NCI-H1694 treated with DMSO at 0.1 percent for 48 hours (cell line): Measurements from ENCODE around the gene KRTCAP2.

Source experiments
- DNase-seq: peaks from one replicate; lab custom pipeline; 2025; lab: John Stamatoyannopoulos, UW

KRTCAP2 gene

GRCh38 chr1:155134322-155134721, 38.8 kb downstream of the KRTCAP2 start:
- DNase-seq = no peak

GRCh38 chr1:155133799-155134281, 39.3 kb downstream of the KRTCAP2 start:
- DNase-seq = no peak

- DNase-seq = no peak
Measured at GRCh38 chr1:155131856-155132255, 41.2 kb downstream of the KRTCAP2 start.

- no peak for DNase-seq
Measured at GRCh38 chr1:155131285-155131684, 41.8 kb downstream of the KRTCAP2 start.

- DNase-seq = no peak
Measured at GRCh38 chr1:155130272-155131006, 42.7 kb downstream of the KRTCAP2 start.

- DNase-seq = no peak
Measured at GRCh38 chr1:155128755-155129473, 44.2 kb downstream of the KRTCAP2 start.

GRCh38 chr1:155127967-155128754, 44.9 kb downstream of the KRTCAP2 start:
- DNase-seq = no peak

- peak; percentile 69 for DNase-seq
Measured at GRCh38 chr1:155127105-155127966, 45.8 kb downstream of the KRTCAP2 start, which contains the start of gene EFNA1. EFNA1 (plus strand) TSS chr1:155127876; CDS start chr1:155127978, 102 bp downstream.

- DNase-seq = peak; percentile 72
Measured at GRCh38 chr1:155126556-155127104, 46.5 kb downstream of the KRTCAP2 start.

GRCh38 chr1:155125946-155126555, 47.1 kb downstream of the KRTCAP2 start:
- no peak for DNase-seq

GRCh38 chr1:155125511-155125945, 47.6 kb downstream of the KRTCAP2 start:
- no peak for DNase-seq

GRCh38 chr1:155124503-155125463, 48.3 kb downstream of the KRTCAP2 start:
- DNase-seq = no peak

GRCh38 chr1:155123801-155124200, 49.3 kb downstream of the KRTCAP2 start:
- no peak for DNase-seq

- no peak for DNase-seq
Measured at GRCh38 chr1:155122308-155122707, 50.8 kb downstream of the KRTCAP2 start.

- no peak for DNase-seq
Measured at GRCh38 chr1:155121249-155121648, 51.9 kb downstream of the KRTCAP2 start.

GRCh38 chr1:155120253-155120652, 52.9 kb downstream of the KRTCAP2 start:
- no peak for DNase-seq
